ENCODE measurements around the gene MPZL1. TPM values are rescaled to one million over a fixed set of nuclear protein-coding genes. Genes with fewer than 3 reads are reported as not detected.
A peak's percentile ranks its signal among the peaks of the same experiment; 100 is the strongest.

MPZL1 gene
- total RNA-seq, 1 donor, result 358 TPM

GRCh38 chr1:167791281-167792187 lies 69.8 kb downstream of the MPZL1 start:
- peak; percentile 97 for DNase-seq (ENCODE audit: low read depth)
- no peak overlapping the region for H3K4me3 ChIP-seq (ENCODE audit: low read depth, low read length)
- TF ChIP-seq CTCF (IDR thresholded peaks at IDR 0.05; ENCODE audit: insufficient read depth, low read depth, low read length), result peak; percentile 4

- no peak for DNase-seq (ENCODE audit: low read depth)
- TF ChIP-seq CTCF (IDR thresholded peaks at IDR 0.05; ENCODE audit: insufficient read depth, low read depth, low read length), result no peak
- no peak overlapping the region for H3K4me3 ChIP-seq (ENCODE audit: low read depth, low read length)
These were observed 70.4 kb downstream of the MPZL1 start for GRCh38 chr1:167792188-167792565.

DNA sequence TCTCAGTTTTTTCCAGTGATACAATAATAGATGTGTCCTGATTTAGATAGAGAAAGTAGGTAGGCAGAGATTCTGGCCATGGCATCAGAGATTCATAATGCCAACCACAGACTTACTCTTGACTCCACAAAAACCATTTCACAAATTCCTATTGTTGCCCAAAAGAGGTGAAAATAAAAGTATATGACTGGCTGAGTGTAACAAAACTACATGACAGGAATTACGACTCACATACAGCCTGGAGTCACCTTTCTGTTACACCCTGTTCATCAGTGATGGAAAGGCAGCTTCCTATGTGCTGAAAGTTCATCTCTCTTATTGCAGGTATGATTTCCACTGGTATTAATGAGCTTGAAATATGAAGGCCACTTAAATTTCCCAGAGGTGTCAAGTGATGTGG lies 72.3 kb downstream of the MPZL1 start:
- DNase-seq (ENCODE audit: low read depth), result no peak
- TF ChIP-seq CTCF (IDR thresholded peaks at IDR 0.05; ENCODE audit: insufficient read depth, low read depth, low read length), result no peak
- no peak overlapping the region for H3K4me3 ChIP-seq (ENCODE audit: low read depth, low read length)

- TF ChIP-seq CTCF (IDR thresholded peaks at IDR 0.05; ENCODE audit: insufficient read depth, low read depth, low read length), result no peak
- no peak for DNase-seq (ENCODE audit: low read depth)
- H3K4me3 ChIP-seq (ENCODE audit: low read depth, low read length), result no peak overlapping the region
These were observed 74.3 kb downstream of the MPZL1 start for GRCh38 chr1:167795810-167796740.

- H3K4me3 ChIP-seq (ENCODE audit: low read depth, low read length), result no peak overlapping the region
- DNase-seq (ENCODE audit: low read depth), result peak; percentile 97
- no peak for TF ChIP-seq CTCF (IDR thresholded peaks at IDR 0.05; ENCODE audit: insufficient read depth, low read depth, low read length)
These were observed 75.2 kb downstream of the MPZL1 start for GRCh38 chr1:167797015-167797414.

GRCh38 chr1:167798952-167799351 lies 77.2 kb downstream of the MPZL1 start:
- TF ChIP-seq CTCF (IDR thresholded peaks at IDR 0.05; ENCODE audit: insufficient read depth, low read depth, low read length), result no peak
- no peak overlapping the region for H3K4me3 ChIP-seq (ENCODE audit: low read depth, low read length)
- no peak for DNase-seq (ENCODE audit: low read depth)

Data from fibroblast of villous mesenchyme (primary cell).